ENCODE results near the gene MAGI1.

The MAGI1 gene

GRCh38 chr3:65500398-65501306 is 538.1 kb downstream of the MAGI1 start:
- Mint-ChIP-seq H3K9me3 (peaks cover 4% of the 10 kb centered on the region), H3K27me3 (no peaks in the 10 kb centered on the region), H3K4me1 (no peaks in the 10 kb centered on the region), H3K27ac (no peak overlapping the region), H3K36me3 (no peaks in the 10 kb centered on the region), H3K4me3 (no peak overlapping the region)
- no peak for ATAC-seq

GRCh38 chr3:65497846-65498245 is 540.9 kb downstream of the MAGI1 start:
- no peak for ATAC-seq
- no peak overlapping the region for H3K4me3 Mint-ChIP-seq
- H3K36me3 Mint-ChIP-seq, result no peaks in the 10 kb centered on the region
- no peaks in the 10 kb centered on the region for H3K4me1 Mint-ChIP-seq
- H3K9me3 Mint-ChIP-seq, result peaks cover 6% of the 10 kb centered on the region
- no peaks in the 10 kb centered on the region for H3K27me3 Mint-ChIP-seq
- H3K27ac Mint-ChIP-seq, result no peak overlapping the region

DNA sequence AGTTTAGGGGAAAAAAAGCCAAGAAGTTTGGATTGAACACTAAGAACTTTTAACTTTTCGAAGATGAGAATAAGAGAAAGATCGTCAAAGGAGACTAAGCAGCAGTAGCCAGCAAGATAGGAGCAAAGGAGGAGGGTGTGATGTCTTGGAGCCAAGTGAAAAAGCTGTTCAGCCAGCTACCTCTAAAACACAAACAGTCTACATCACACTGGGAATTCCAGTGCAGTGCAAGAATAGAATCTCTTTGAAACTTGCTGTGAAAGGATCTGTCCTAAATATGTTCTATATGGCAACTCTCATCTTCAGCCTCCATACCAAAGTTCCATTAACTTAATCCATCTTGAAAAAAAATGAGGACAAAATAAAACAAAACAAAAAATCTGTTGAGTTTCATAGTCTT is 541.5 kb downstream of the MAGI1 start:
- no peaks in the 10 kb centered on the region for H3K4me1 Mint-ChIP-seq
- no peak overlapping the region for H3K4me3 Mint-ChIP-seq
- H3K27ac Mint-ChIP-seq, result no peak overlapping the region
- H3K36me3 Mint-ChIP-seq, result no peaks in the 10 kb centered on the region
- no peak for ATAC-seq
- no peaks in the 10 kb centered on the region for H3K27me3 Mint-ChIP-seq
- peaks cover 3% of the 10 kb centered on the region for H3K9me3 Mint-ChIP-seq

- Mint-ChIP-seq H3K4me3 (no peak overlapping the region), H3K36me3 (no peaks in the 10 kb centered on the region), H3K4me1 (no peaks in the 10 kb centered on the region), H3K27ac (no peak overlapping the region), H3K9me3 (peaks cover 3% of the 10 kb centered on the region), H3K27me3 (no peaks in the 10 kb centered on the region)
- no peak for ATAC-seq
These were observed 544.8 kb downstream of the MAGI1 start for GRCh38 chr3:65493938-65494337.

DNA sequence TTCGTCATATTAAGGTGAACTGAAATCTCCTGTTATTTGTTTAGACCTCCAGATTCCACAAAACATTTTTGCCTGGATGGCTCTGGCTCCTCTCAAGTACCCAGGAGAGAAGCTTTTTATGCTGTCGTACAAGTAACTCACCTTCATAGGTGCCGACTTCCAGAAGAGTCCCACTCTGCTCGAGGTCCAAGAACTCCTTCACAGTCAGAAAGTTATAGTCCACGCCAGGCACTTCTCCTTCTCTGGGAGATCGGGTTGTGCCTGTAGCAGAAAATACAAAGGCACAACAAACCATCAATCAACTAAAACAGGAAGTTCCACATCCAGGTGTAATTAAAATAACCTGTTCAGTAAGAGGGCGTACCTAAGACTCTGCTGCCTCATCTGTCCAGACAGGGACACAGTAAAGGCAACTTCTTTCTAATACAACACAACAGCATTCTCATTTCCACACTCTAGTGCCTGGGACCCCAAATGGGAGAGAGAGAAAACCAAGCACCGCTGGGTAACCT is 545.3 kb downstream of the MAGI1 start:
- H3K9me3 Mint-ChIP-seq, result peaks cover 3% of the 10 kb centered on the region
- H3K27ac Mint-ChIP-seq, result no peak overlapping the region
- H3K36me3 Mint-ChIP-seq, result no peaks in the 10 kb centered on the region
- no peak for ATAC-seq
- no peak overlapping the region for H3K4me3 Mint-ChIP-seq
- H3K27me3 Mint-ChIP-seq, result no peaks in the 10 kb centered on the region
- H3K4me1 Mint-ChIP-seq, result no peaks in the 10 kb centered on the region

DNA sequence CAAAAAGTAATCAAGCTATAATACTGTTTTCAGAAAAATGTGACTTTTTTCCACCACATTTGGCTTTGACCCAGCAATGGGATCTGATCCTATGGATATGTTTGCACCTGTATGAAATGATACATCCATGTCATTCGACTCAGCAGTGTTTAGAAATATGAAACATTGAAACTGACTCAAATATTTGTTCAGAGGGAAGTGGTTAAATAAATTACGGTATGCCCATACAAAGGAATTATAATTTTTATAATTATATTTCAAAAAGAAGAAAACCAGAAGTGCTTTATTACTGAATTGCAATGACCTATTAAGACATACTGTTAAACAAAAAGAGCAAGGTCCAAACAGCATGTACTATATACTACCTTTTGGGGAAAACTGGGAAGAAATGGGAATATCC is 546.5 kb downstream of the MAGI1 start:
- H3K9me3 Mint-ChIP-seq, result peaks cover 3% of the 10 kb centered on the region
- no peaks in the 10 kb centered on the region for H3K4me1 Mint-ChIP-seq
- H3K36me3 Mint-ChIP-seq, result no peaks in the 10 kb centered on the region
- no peak overlapping the region for H3K4me3 Mint-ChIP-seq
- H3K27ac Mint-ChIP-seq, result no peak overlapping the region
- H3K27me3 Mint-ChIP-seq, result no peaks in the 10 kb centered on the region
- no peak for ATAC-seq

- Mint-ChIP-seq H3K4me1 (no peaks in the 10 kb centered on the region), H3K9me3 (no peaks in the 10 kb centered on the region), H3K36me3 (no peaks in the 10 kb centered on the region), H3K27me3 (no peaks in the 10 kb centered on the region), H3K27ac (no peak overlapping the region), H3K4me3 (no peak overlapping the region)
- ATAC-seq, result no peak
These were observed 548.6 kb downstream of the MAGI1 start for GRCh38 chr3:65490114-65490513.

- Mint-ChIP-seq H3K4me1 (no peaks in the 10 kb centered on the region), H3K4me3 (no peak overlapping the region), H3K27me3 (no peaks in the 10 kb centered on the region), H3K27ac (no peak overlapping the region), H3K36me3 (no peaks in the 10 kb centered on the region), H3K9me3 (no peaks in the 10 kb centered on the region)
- ATAC-seq, result no peak
These were observed 549.5 kb downstream of the MAGI1 start for GRCh38 chr3:65489253-65489652.

GRCh38 chr3:65485826-65486469 is 552.8 kb downstream of the MAGI1 start:
- no peaks in the 10 kb centered on the region for H3K27me3 Mint-ChIP-seq
- H3K4me3 Mint-ChIP-seq, result no peak overlapping the region
- H3K9me3 Mint-ChIP-seq, result peaks cover 3% of the 10 kb centered on the region
- no peaks in the 10 kb centered on the region for H3K4me1 Mint-ChIP-seq
- no peaks in the 10 kb centered on the region for H3K36me3 Mint-ChIP-seq
- H3K27ac Mint-ChIP-seq, result no peak overlapping the region
- ATAC-seq, result no peak

DNA sequence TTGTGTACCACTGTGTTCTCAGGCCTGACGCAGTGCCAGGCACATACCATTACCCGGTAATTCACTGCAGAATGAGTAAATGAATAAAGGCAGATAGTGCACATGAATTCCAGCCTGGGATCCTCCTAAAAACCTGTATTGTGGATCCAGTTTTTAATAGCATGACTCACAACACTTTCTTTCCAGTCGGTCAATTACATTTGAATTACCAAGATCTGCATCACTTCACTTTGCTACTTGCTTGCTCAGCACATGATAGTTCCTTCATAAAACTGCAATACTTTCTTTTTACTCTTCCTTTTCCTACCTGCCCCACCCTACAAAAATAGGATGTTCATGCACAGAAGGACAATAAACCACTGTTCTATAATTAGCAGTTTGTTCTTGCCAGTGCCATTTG is 553.8 kb downstream of the MAGI1 start:
- peaks cover 3% of the 10 kb centered on the region for H3K9me3 Mint-ChIP-seq
- no peak overlapping the region for H3K4me3 Mint-ChIP-seq
- H3K36me3 Mint-ChIP-seq, result no peaks in the 10 kb centered on the region
- no peak for ATAC-seq
- H3K27me3 Mint-ChIP-seq, result no peaks in the 10 kb centered on the region
- no peaks in the 10 kb centered on the region for H3K4me1 Mint-ChIP-seq
- H3K27ac Mint-ChIP-seq, result no peak overlapping the region

GRCh38 chr3:65483480-65483879 is 555.2 kb downstream of the MAGI1 start:
- Mint-ChIP-seq H3K27me3 (no peaks in the 10 kb centered on the region), H3K4me3 (no peak overlapping the region), H3K4me1 (no peaks in the 10 kb centered on the region), H3K9me3 (peaks cover 3% of the 10 kb centered on the region), H3K27ac (no peak overlapping the region), H3K36me3 (no peaks in the 10 kb centered on the region)
- ATAC-seq, result no peak

DNA sequence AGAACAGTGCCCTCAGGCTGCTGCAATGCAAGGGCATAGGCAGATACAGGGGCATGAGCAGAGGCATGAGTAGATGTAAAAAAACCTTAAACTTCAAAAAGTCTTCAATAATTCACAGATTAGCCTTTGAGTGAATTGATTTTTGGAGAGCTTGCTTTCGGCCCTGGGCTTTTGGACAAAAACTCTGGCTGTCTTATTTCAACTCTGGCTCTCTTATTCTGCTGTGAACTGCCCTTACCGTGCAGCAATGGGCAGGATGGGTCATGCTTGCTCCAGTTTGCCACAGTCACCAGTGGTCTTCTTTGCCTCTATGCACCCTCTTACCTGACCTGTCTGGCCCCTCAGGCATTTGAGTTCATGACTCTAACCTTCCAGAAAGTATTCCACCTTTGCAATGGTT is 555.7 kb downstream of the MAGI1 start:
- Mint-ChIP-seq H3K27ac (no peak overlapping the region), H3K9me3 (peaks cover 3% of the 10 kb centered on the region), H3K4me3 (no peak overlapping the region), H3K27me3 (no peaks in the 10 kb centered on the region), H3K4me1 (no peaks in the 10 kb centered on the region), H3K36me3 (no peaks in the 10 kb centered on the region)
- no peak for ATAC-seq

DNA sequence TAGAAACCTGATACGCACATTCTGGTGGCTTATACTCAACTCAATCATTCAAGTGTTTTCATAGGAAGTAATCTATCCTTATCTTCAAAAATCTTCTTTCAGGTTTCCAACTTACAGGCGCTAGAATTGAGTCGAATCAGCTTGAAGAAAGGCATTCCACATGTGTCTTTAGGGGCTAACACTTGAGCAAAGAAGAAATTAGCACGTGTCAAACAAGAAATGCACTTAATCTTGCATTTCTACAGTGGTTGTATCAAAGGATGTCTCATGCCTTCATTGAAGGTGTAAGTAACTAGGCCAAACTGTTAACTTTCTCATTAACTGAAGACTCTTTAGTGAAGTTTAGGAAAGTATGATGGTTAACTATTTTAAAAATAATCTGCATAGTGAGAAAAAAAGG is 557.6 kb downstream of the MAGI1 start:
- no peaks in the 10 kb centered on the region for H3K36me3 Mint-ChIP-seq

DNA sequence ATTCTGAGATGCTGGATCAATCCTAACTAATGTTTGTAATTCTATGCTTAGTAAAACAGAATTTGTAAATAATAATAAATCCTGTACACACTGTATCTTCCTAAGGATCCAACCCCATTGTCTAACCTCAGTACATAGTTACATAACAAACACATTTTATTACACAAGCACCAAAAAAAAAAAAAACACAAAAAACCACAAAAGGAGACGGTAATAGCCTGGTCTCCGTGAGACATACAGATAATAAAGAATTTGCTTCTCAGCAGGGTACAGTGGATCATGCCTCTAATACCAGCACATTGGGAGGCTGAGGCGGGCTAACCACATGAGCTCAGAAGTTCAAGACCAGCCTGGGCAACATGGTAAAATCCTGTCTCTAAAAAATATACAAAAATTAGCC is 558.7 kb downstream of the MAGI1 start:
- Mint-ChIP-seq H3K9me3 (peaks cover 3% of the 10 kb centered on the region), H3K4me3 (no peak overlapping the region), H3K27me3 (no peaks in the 10 kb centered on the region), H3K4me1 (no peaks in the 10 kb centered on the region), H3K27ac (no peak overlapping the region), H3K36me3 (no peaks in the 10 kb centered on the region)
- ATAC-seq, result no peak

More for the DNA sequence above, 557.6 kb downstream of the MAGI1 start:
- Mint-ChIP-seq H3K4me1 (no peaks in the 10 kb centered on the region), H3K4me3 (no peak overlapping the region), H3K27me3 (no peaks in the 10 kb centered on the region), H3K27ac (no peak overlapping the region), H3K9me3 (peaks cover 3% of the 10 kb centered on the region)
- ATAC-seq, result no peak

DNA sequence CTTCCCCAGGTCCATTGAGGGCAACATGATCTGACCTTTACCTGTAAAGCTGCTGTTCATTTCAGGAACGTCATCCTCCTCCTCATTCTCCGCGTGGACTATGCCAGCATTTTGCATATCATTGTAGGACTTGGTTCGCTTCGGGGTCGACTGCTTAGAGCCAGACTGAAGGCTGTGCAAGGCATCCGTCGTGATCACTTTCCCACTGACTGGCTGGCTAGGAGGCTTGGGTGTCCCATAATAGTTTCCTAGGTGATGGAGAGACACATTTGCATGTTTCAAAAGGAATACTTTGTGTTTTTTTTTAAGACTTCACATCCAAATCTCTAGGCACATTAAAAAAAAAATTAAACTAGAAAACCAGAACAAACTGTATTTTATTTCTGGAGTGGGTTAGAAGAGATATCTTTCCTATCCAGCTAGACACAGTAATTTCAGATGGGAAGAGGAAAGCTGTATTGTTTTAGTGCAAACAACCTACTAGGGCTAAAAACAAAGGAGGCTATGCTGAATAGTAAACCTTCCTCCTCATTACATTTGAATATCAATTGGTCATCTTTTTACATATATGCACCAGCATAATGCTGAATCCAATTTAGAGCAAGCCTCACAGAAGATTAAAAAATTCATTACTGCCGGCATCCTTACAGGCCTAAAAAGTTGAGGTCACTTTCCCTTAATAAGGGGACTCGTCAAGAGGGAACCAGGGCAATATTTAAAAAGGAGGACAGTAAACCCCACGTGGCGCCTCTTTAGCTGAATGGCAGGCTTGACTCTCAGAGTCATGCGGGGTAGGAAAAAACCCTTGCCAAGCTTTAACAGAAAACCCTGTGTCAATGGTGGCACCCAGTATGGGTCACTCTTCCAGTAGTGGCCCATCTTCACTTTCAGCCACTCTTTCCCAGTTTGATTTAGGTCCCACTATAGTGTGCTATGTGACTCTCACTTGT is 559.9 kb downstream of the MAGI1 start:
- Mint-ChIP-seq H3K4me1 (no peaks in the 10 kb centered on the region), H3K36me3 (no peaks in the 10 kb centered on the region), H3K27me3 (no peaks in the 10 kb centered on the region), H3K9me3 (peaks cover 3% of the 10 kb centered on the region), H3K27ac (no peak overlapping the region), H3K4me3 (no peak overlapping the region)
- no peak for ATAC-seq
